Subcutaneous abdominal adipose tissue (tissue), 5 donors: ENCODE measurements around the gene OR8K1.

Experiments used
- H3K27ac ChIP-seq: one replicate; pipeline ENCODE4 v1.7.0; 2013; ENCODE audit warnings: low read depth, mild to moderate bottlenecking, inconsistent platforms, low read length, moderate library complexity
- H3K27me3 ChIP-seq, 5 donors: one replicate each; pipeline ENCODE4 v1.7.0; 2013; ENCODE audit warnings: low read length in 5 of 5, inconsistent platforms in 1 of 5; ENCODE audit not compliant: control insufficient read depth in 5 of 5, insufficient read depth in 4 of 5
- H3K36me3 ChIP-seq, 5 donors: one replicate each; pipeline ENCODE4 v1.7.0; 2013; ENCODE audit warnings: low read length in 5 of 5; ENCODE audit not compliant: control insufficient read depth in 5 of 5, insufficient read depth in 5 of 5
- H3K4me1 ChIP-seq, 5 donors: one replicate each; pipeline ENCODE4 v1.7.0; 2013; ENCODE audit warnings: low read length in 5 of 5, mild to moderate bottlenecking in 3 of 5, moderate library complexity in 1 of 5; ENCODE audit not compliant: control insufficient read depth in 5 of 5, insufficient read depth in 5 of 5
- H3K4me3 ChIP-seq, 5 donors: one replicate each; pipeline ENCODE4 v1.7.0; 2013; ENCODE audit warnings: low read length in 5 of 5, low read depth in 1 of 5
- H3K9ac ChIP-seq, 5 donors: one replicate each; pipeline ENCODE4 v1.7.0; 2013; ENCODE audit warnings: low read length in 5 of 5, mild to moderate bottlenecking in 4 of 5, moderate library complexity in 3 of 5
- H3K9me3 ChIP-seq, 5 donors: one replicate each; pipeline ENCODE4 v1.7.0; 2013; ENCODE audit warnings: low read length in 5 of 5; ENCODE audit not compliant: control insufficient read depth in 5 of 5
- donor health status: healthy.
- donor health status: healthy.
- donor health status: healthy.
- donor health status: healthy.
- donor health status: healthy.

OR8K1 gene

DNA sequence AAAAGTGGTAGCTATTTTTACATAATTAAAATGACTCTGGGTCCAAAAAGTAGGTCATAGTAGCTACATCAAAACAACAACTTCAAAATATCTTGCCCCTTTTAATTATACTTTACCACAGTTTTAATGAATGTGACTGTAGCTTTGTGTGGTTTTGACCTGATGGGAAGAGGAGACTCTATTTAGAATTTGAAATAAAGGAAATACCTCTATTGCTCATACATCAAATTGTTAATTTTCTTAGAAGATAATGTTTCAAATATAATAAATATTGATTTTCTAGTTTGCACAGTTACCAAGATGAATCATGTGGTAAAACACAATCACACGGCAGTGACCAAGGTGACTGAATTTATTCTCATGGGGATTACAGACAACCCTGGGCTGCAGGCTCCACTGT lies at the start of gene OR8K1:
OR8K1 (plus strand) TSS at position 301 of the 400 bp plus-strand sequence; CDS start at position 301, 0 bp downstream.
- H3K9ac ChIP-seq, result no peak within 1 kb of the TSS
- no peaks in the 10 kb centered on the region for H3K27me3 ChIP-seq
- H3K4me3 ChIP-seq, result no peak within 1 kb of the TSS
- no peaks in the 10 kb centered on the region for H3K36me3 ChIP-seq
- no peak within 1 kb of the TSS for H3K27ac ChIP-seq
- peaks cover 0 to 2% (median 0%) of the 10 kb centered on the region in 5 donors for H3K9me3 ChIP-seq
- H3K4me1 ChIP-seq, result no peaks in the 10 kb centered on the region

DNA sequence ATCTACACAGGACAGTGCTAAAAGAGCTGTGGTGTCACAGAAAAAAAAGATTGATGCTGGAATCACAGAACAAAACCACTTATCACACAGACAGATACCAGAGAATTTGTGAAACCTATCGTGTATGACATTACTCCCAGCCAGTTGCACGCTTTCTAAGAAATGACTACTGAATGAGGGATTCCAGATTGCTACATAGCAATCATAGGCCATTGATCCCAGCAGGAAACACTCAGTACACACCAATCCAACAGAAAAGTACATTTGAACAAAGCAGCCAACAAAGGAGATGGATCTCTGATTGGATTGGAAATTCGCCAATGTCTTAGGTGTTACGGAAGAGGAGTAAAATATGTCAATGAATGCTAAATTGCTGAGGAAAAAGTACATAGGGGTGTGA lies 48.9 kb upstream of the OR8K1 start:
- H3K27me3 ChIP-seq, result no peaks in the 10 kb centered on the region
- no peaks in the 10 kb centered on the region for H3K36me3 ChIP-seq
- no peaks in the 10 kb centered on the region for H3K9me3 ChIP-seq
- H3K4me1 ChIP-seq, result no peaks in the 10 kb centered on the region
- no peak overlapping the region for H3K9ac ChIP-seq
- no peak overlapping the region for H3K4me3 ChIP-seq
- no peak overlapping the region for H3K27ac ChIP-seq

DNA sequence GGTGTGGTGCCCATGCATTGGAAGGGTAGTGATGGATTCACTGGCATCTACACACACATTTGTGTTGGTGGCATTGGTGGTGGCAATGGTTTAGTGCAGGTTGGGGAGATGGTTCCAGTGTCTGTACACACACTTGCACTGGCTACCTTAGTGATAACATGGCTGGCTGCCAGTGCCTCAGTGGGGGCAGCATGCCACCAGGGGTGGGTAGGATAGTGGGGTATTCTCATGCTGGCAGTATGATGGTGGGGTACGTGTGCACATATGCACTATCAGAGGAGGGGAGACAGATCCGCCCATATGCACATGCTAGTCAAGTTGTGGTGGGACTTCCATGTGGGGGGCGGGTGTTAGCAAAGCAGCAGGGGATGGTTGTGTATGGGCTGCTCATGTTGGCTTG lies 38.0 kb upstream of the OR8K1 start:
- no peak overlapping the region for H3K27ac ChIP-seq
- no peaks in the 10 kb centered on the region for H3K27me3 ChIP-seq
- no peaks in the 10 kb centered on the region for H3K36me3 ChIP-seq
- peak overlapping the region in 1 of 5 donors; percentile 18 for H3K4me3 ChIP-seq
- H3K9ac ChIP-seq, result no peak overlapping the region
- peaks cover 0 to 22% (median 3%) of the 10 kb centered on the region in 5 donors for H3K9me3 ChIP-seq
- H3K4me1 ChIP-seq, result no peaks in the 10 kb centered on the region

DNA sequence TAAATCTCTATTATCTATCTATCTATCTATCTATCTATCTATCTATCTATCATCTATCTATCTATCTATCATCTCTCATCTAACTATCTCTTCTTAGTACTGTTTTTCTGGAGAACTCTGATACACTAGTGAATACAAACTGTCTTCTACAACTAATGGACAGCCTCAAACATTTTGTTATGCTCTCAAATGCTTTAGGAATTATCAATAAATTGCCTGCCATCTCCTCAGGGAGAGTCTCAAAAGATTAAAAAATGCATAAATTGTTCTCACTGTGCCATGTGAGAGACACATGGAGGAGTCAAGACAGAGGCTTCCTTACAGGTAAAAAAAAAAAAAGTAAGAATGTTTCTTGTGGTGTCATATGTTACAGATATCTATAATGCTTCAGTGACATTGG lies 31.0 kb upstream of the OR8K1 start, which contains the start of gene OR8K3:
OR8K3 (plus strand) TSS at position 301 of the 400 bp plus-strand sequence. CDS start 3,163 bp downstream, outside the sequence.
- no peak within 1 kb of the TSS for H3K4me3 ChIP-seq
- H3K9ac ChIP-seq, result no peak within 1 kb of the TSS
- no peak within 1 kb of the TSS for H3K27ac ChIP-seq
- no peaks in the 10 kb centered on the region for H3K4me1 ChIP-seq
- H3K9me3 ChIP-seq, result peaks cover 0 to 7% (median 0%) of the 10 kb centered on the region in 5 donors
- no peaks in the 10 kb centered on the region for H3K36me3 ChIP-seq
- H3K27me3 ChIP-seq, result no peaks in the 10 kb centered on the region

DNA sequence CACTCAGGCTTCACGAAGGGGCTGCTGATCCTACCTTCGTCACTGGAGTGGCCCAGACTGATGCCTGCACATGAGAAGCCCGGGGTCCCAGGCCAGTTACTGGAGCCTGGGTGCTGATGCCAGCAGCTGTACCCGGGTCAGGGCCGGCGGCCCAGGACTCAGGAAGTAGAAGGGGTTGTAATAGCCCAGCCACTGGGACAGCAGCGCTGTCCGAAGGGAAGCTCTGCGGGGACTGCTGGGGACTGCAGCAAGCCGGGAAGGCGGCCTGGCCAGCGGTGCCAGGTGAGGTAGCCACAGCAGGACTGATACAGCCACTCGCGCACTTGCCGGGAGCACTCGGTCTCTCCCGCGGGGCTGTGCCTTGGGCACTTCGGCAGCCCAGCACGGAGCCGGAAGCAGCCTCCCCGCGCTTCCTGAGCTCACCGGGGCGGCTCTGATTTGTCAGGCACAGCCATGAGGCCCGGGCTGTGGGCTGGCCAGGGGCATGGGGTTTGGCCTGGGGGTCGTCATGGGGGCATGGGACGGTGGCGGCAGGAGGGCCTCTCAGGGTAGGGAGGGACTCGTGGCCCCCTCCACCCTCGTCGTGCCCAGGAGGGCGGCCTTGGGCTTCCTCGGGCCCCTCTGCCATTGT lies 13.9 kb upstream of the OR8K1 start:
- H3K27me3 ChIP-seq, result no peaks in the 10 kb centered on the region
- H3K9me3 ChIP-seq, result peaks cover 0 to 3% (median 0%) of the 10 kb centered on the region in 5 donors
- H3K9ac ChIP-seq, result no peak overlapping the region
- no peaks in the 10 kb centered on the region for H3K4me1 ChIP-seq
- no peak overlapping the region for H3K4me3 ChIP-seq
- no peaks in the 10 kb centered on the region for H3K36me3 ChIP-seq
- no peak overlapping the region for H3K27ac ChIP-seq

GRCh38 chr11:56333156-56333555 lies 12.7 kb upstream of the OR8K1 start:
- no peaks in the 10 kb centered on the region for H3K36me3 ChIP-seq
- no peaks in the 10 kb centered on the region for H3K4me1 ChIP-seq
- H3K9ac ChIP-seq, result no peak overlapping the region
- no peak overlapping the region for H3K4me3 ChIP-seq
- peaks cover 0 to 2% (median 0%) of the 10 kb centered on the region in 5 donors for H3K9me3 ChIP-seq
- no peak overlapping the region for H3K27ac ChIP-seq
- no peaks in the 10 kb centered on the region for H3K27me3 ChIP-seq

DNA sequence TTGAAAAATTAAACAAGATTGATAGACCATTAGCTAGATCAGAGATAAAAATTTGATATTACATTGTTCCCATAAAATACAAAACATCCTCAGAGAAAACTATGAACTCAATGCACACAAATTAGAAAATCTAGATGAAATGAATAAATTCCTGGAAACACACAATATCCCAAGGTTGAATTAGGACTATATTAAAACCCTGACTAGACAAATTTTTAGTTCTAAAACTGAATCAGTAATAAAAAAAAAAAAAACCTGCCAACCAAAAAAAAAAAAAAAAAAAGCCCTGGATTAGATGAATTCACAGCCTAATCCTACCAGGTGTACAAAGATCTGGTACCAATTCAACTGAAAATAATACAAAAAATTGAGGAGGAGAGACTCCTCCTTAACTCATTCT lies 5.5 kb upstream of the OR8K1 start:
- H3K36me3 ChIP-seq, result no peaks in the 10 kb centered on the region
- H3K27me3 ChIP-seq, result no peaks in the 10 kb centered on the region
- H3K9me3 ChIP-seq, result peaks cover 0 to 11% (median 2%) of the 10 kb centered on the region in 5 donors
- H3K4me3 ChIP-seq, result no peak overlapping the region
- H3K9ac ChIP-seq, result no peak overlapping the region
- H3K27ac ChIP-seq, result no peak overlapping the region
- H3K4me1 ChIP-seq, result no peaks in the 10 kb centered on the region

- no peaks in the 10 kb centered on the region for H3K9me3 ChIP-seq
- no peaks in the 10 kb centered on the region for H3K4me1 ChIP-seq
- H3K9ac ChIP-seq, result no peak within 1 kb of the TSS
- no peak within 1 kb of the TSS for H3K4me3 ChIP-seq
- no peak within 1 kb of the TSS for H3K27ac ChIP-seq
- no peaks in the 10 kb centered on the region for H3K36me3 ChIP-seq
- H3K27me3 ChIP-seq, result no peaks in the 10 kb centered on the region
Measured at GRCh38 chr11:56353991-56354390, 8.2 kb downstream of the OR8K1 start, which contains the start of gene OR8J1. Gene OR8J1, plus strand, starts transcription at chr11:56354291. Its CDS starts 5,956 bp downstream, at chr11:56360247.

DNA sequence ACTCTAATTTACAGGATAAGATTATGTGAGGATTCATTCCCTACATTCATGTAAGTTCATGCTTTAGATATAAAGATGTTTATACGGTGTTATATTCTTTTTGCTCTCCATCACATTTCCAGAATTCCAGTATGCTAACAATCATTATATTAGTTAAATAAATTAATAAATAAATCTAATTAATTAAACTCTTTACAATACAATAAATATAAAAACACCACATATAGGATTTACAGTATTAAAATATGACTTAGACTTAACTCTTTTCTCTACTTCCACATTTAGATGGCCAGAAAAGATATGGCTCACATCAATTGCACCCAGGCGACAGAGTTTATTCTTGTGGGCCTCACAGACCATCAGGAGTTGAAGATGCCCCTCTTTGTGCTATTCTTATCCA lies 29.5 kb downstream of the OR8K1 start, which contains the start of gene OR8U1:
OR8U1 (plus strand) TSS at position 301 of the 400 bp plus-strand sequence; CDS start at position 301, 0 bp downstream.
- Histone ChIP-seq H3K4me3 (no peak within 1 kb of the TSS), H3K4me1 (no peaks in the 10 kb centered on the region), H3K27me3 (no peaks in the 10 kb centered on the region), H3K36me3 (no peaks in the 10 kb centered on the region), H3K9me3 (peaks cover 0 to 2% (median 0%) of the 10 kb centered on the region in 5 donors), H3K27ac (no peak within 1 kb of the TSS), H3K9ac (no peak within 1 kb of the TSS)

GRCh38 chr11:56380120-56380519 lies 34.3 kb downstream of the OR8K1 start:
- no peaks in the 10 kb centered on the region for H3K4me1 ChIP-seq
- H3K9ac ChIP-seq, result no peak overlapping the region
- H3K27me3 ChIP-seq, result no peaks in the 10 kb centered on the region
- peaks cover 0 to 2% (median 0%) of the 10 kb centered on the region in 5 donors for H3K9me3 ChIP-seq
- H3K27ac ChIP-seq, result no peak overlapping the region
- no peaks in the 10 kb centered on the region for H3K36me3 ChIP-seq
- no peak overlapping the region for H3K4me3 ChIP-seq
